CD4-positive, alpha-beta memory T cell (primary cell): ENCODE measurements around the gene NPLOC4. TPM values are rescaled to one million over a fixed set of nuclear protein-coding genes. Genes with fewer than 3 reads are reported as not detected.

Experiments
- CTCF ChIA-PET: fragments of 350-600 bp; sonication (Branson Sonifier 250); formaldehyde crosslinking; loops from one replicate; lab custom pipeline; 2021; ENCODE audit warnings: inconsistent platforms; ENCODE audit not compliant: partially characterized antibody; lab: Charles Lee
- POLR2A ChIA-PET: fragments of 350-600 bp; sonication (Branson Sonifier 250); formaldehyde crosslinking; loops from one replicate; lab custom pipeline; 2021; ENCODE audit not compliant: partially characterized antibody; lab: Charles Lee
- DNase-seq, 5 donors: peaks; one replicate each; pipeline versions ENCODE4 v3.0.0 to v3.0.0-alpha.2; 2020 to 2022; ENCODE audit warnings: mixed read lengths in 1 of 5
- H3K27ac ChIP-seq: one replicate; pipeline ENCODE4 v1.7.0; 2013; ENCODE audit warnings: low read depth, low read length
- H3K27me3 ChIP-seq: 2 replicates; pipeline ENCODE4 v1.7.0; 2013; ENCODE audit warnings: mild to moderate bottlenecking, low read length, moderate library complexity; ENCODE audit not compliant: insufficient read depth
- H3K36me3 ChIP-seq: 2 replicates; pipeline ENCODE4 v1.7.0; 2013; ENCODE audit warnings: mild to moderate bottlenecking, low read length, moderate library complexity; ENCODE audit not compliant: insufficient read depth
- H3K4me1 ChIP-seq: 2 replicates; pipeline ENCODE4 v1.7.0; 2013; ENCODE audit warnings: mild to moderate bottlenecking, low read length, moderate library complexity; ENCODE audit not compliant: insufficient read depth
- H3K4me3 ChIP-seq, 2 donors: one replicate each; pipeline ENCODE4 v1.7.0; 2013; ENCODE audit warnings: low read length in 2 of 2, mild to moderate bottlenecking in 1 of 2
- H3K9me3 ChIP-seq, 2 donors: one replicate each; pipeline ENCODE4 v1.7.0; 2013; ENCODE audit warnings: low read length in 2 of 2, control low read depth in 1 of 2; ENCODE audit not compliant: control insufficient read depth in 1 of 2
- H3K27ac Mint-ChIP-seq, 7 donors: one replicate each; pipeline ENCODE4 v1.8.0; 2020 to 2021; ENCODE audit warnings: mixed read lengths in 7 of 7, mild to moderate bottlenecking in 6 of 7, inconsistent platforms in 3 of 7, moderate library complexity in 3 of 7
- H3K27me3 Mint-ChIP-seq, 2 donors: one replicate each; pipeline ENCODE4 v1.8.0; 2020 to 2021; ENCODE audit warnings: mixed read lengths in 2 of 2
- H3K36me3 Mint-ChIP-seq, 2 donors: one replicate each; pipeline ENCODE4 v1.8.0; 2020 to 2021; ENCODE audit warnings: mixed read lengths in 2 of 2, inconsistent platforms in 1 of 2, mild to moderate bottlenecking in 1 of 2
- H3K4me1 Mint-ChIP-seq, 4 donors: one replicate each; pipeline ENCODE4 v1.8.0; 2020 to 2021; ENCODE audit warnings: mixed read lengths in 4 of 4, mild to moderate bottlenecking in 1 of 4
- H3K4me3 Mint-ChIP-seq, 8 donors: one replicate each; pipeline ENCODE4 v1.8.0; 2020 to 2021; ENCODE audit warnings: mixed read lengths in 8 of 8, mild to moderate bottlenecking in 7 of 8, moderate library complexity in 6 of 8, inconsistent platforms in 3 of 8
- H3K9me3 Mint-ChIP-seq, 8 donors: one replicate each; pipeline ENCODE4 v1.8.0; 2020 to 2021; ENCODE audit warnings: mixed read lengths in 8 of 8, mild to moderate bottlenecking in 5 of 8, inconsistent platforms in 3 of 8, moderate library complexity in 1 of 8
- intact Hi-C: fragments of 100-400 bp; cut with micrococcal nuclease; formaldehyde crosslinking; loops from one replicate; pipeline ENCODE4 v1.15.1; 2023
- polyA plus RNA-seq, 2 donors: library from polyadenylated mRNA; unstranded; fragments of 300-500 nt; fragmentation: Illumina TruSeq; gene quantifications; one replicate each; pipeline ENCODE4 v1.2.3, GENCODE V29; 2021
- total RNA-seq, 2 experiments: library from RNA; stranded (reverse); gene quantifications; one replicate each; pipeline ENCODE4 v1.2.3, GENCODE V29; 2021

Gene NPLOC4
- total and polyA plus RNA-seq, 4 experiments from 2014 or later, result 61.1 to 105 (median 80.8) TPM

GRCh38 chr17:81655378-81656117 lies 18.6 kb upstream of the NPLOC4 start:
- Mint-ChIP-seq H3K27me3 (peaks cover 8% of the 10 kb centered on the region in 2 donors), H3K9me3 (no peaks in the 10 kb centered on the region), H3K4me3 (no peak overlapping the region), H3K4me1 (peaks cover 5 to 24% (median 9%) of the 10 kb centered on the region in 4 donors), H3K27ac (no peak overlapping the region), H3K36me3 (no peaks in the 10 kb centered on the region)
- H3K4me1 ChIP-seq, result peaks cover 20% of the 10 kb centered on the region
- H3K27ac ChIP-seq, result no peak overlapping the region
- intact Hi-C loops, result no loop called here
- no peaks in the 10 kb centered on the region for H3K36me3 ChIP-seq
- CTCF ChIA-PET, result no interaction called here
- H3K4me3 ChIP-seq, result no peak overlapping the region
- no peak for DNase-seq
- POLR2A ChIA-PET, result interaction anchor here (1.1 to 1.2 kb wide), 2 partner anchors 10 to 28 kb away, joined by 3 to 4 read pairs; partner anchors contain the start of genes ARL16 and HGS
- no peaks in the 10 kb centered on the region for H3K9me3 ChIP-seq
- no peaks in the 10 kb centered on the region for H3K27me3 ChIP-seq

GRCh38 chr17:81652906-81653771 lies 16.2 kb upstream of the NPLOC4 start:
- H3K4me1 ChIP-seq, result peaks cover 20% of the 10 kb centered on the region
- H3K36me3 Mint-ChIP-seq, result no peaks in the 10 kb centered on the region
- ChIA-PET CTCF (no interaction called here), POLR2A (no interaction called here)
- H3K27me3 Mint-ChIP-seq, result peaks cover 13 to 15% of the 10 kb centered on the region in 2 donors
- H3K4me3 ChIP-seq, result no peak overlapping the region
- no peaks in the 10 kb centered on the region for H3K36me3 ChIP-seq
- H3K27ac ChIP-seq, result no peak overlapping the region
- H3K4me1 Mint-ChIP-seq, result peaks cover 5 to 24% (median 9%) of the 10 kb centered on the region in 4 donors
- peaks cover 0 to 4% (median 0%) of the 10 kb centered on the region in 8 donors for H3K9me3 Mint-ChIP-seq
- H3K4me3 Mint-ChIP-seq, result peak overlapping the region in 7 of 8 donors; percentile 6 to 71 (median 48)
- no peaks in the 10 kb centered on the region for H3K9me3 ChIP-seq
- no peak for DNase-seq
- no peaks in the 10 kb centered on the region for H3K27me3 ChIP-seq
- H3K27ac Mint-ChIP-seq, result peak overlapping the region in 1 of 7 donors; percentile 30
- intact Hi-C loops, result no loop called here

GRCh38 chr17:81651692-81652091 lies 14.8 kb upstream of the NPLOC4 start:
- Mint-ChIP-seq H3K4me3 (no peak overlapping the region), H3K36me3 (no peaks in the 10 kb centered on the region), H3K9me3 (peaks cover 0 to 4% (median 0%) of the 10 kb centered on the region in 8 donors), H3K4me1 (peaks cover 3 to 15% (median 5%) of the 10 kb centered on the region in 4 donors), H3K27ac (peak overlapping the region in 3 of 7 donors; percentile 29 to 79 (median 64)), H3K27me3 (peaks cover 13 to 19% of the 10 kb centered on the region in 2 donors)
- ChIA-PET POLR2A (no interaction called here), CTCF (no interaction called here)
- intact Hi-C loops, result no loop called here
- no peak for DNase-seq
- no peaks in the 10 kb centered on the region for H3K27me3 ChIP-seq
- no peak overlapping the region for H3K4me3 ChIP-seq
- H3K27ac ChIP-seq, result no peak overlapping the region
- peaks cover 13% of the 10 kb centered on the region for H3K4me1 ChIP-seq
- H3K9me3 ChIP-seq, result no peaks in the 10 kb centered on the region
- no peaks in the 10 kb centered on the region for H3K36me3 ChIP-seq

GRCh38 chr17:81650951-81651350 lies 14.0 kb upstream of the NPLOC4 start:
- no peak overlapping the region for H3K27ac ChIP-seq
- H3K27me3 Mint-ChIP-seq, result peaks cover 13 to 19% of the 10 kb centered on the region in 2 donors
- no peak overlapping the region for H3K27ac Mint-ChIP-seq
- POLR2A ChIA-PET, result no interaction called here
- no peak overlapping the region for H3K4me3 ChIP-seq
- H3K4me1 Mint-ChIP-seq, result peaks cover 3 to 14% (median 5%) of the 10 kb centered on the region in 4 donors
- H3K4me3 Mint-ChIP-seq, result no peak overlapping the region
- H3K9me3 ChIP-seq, result no peaks in the 10 kb centered on the region
- no peaks in the 10 kb centered on the region for H3K27me3 ChIP-seq
- DNase-seq, result no peak
- H3K4me1 ChIP-seq, result peaks cover 8% of the 10 kb centered on the region
- no peaks in the 10 kb centered on the region for H3K36me3 ChIP-seq
- CTCF ChIA-PET, result no interaction called here
- intact Hi-C loops, result no loop called here
- H3K36me3 Mint-ChIP-seq, result no peaks in the 10 kb centered on the region
- peaks cover 0 to 4% (median 0%) of the 10 kb centered on the region in 8 donors for H3K9me3 Mint-ChIP-seq

- CTCF ChIA-PET, result no interaction called here
- no peak overlapping the region for H3K27ac Mint-ChIP-seq
- H3K9me3 Mint-ChIP-seq, result peaks cover 0 to 4% (median 0%) of the 10 kb centered on the region in 8 donors
- intact Hi-C loops, result no loop called here
- POLR2A ChIA-PET, result interaction anchor here (0.6 kb wide), 1 partner anchor 93 kb away, joined by 3 read pairs; no protein-coding TSS in a partner anchor
- H3K9me3 ChIP-seq, result no peaks in the 10 kb centered on the region
- peaks cover 3 to 9% (median 5%) of the 10 kb centered on the region in 4 donors for H3K4me1 Mint-ChIP-seq
- peaks cover 8% of the 10 kb centered on the region for H3K4me1 ChIP-seq
- no peaks in the 10 kb centered on the region for H3K27me3 ChIP-seq
- DNase-seq, result no peak
- no peaks in the 10 kb centered on the region for H3K36me3 ChIP-seq
- H3K27ac ChIP-seq, result no peak overlapping the region
- H3K27me3 Mint-ChIP-seq, result peaks cover 14 to 19% of the 10 kb centered on the region in 2 donors
- no peaks in the 10 kb centered on the region for H3K36me3 Mint-ChIP-seq
- H3K4me3 Mint-ChIP-seq, result no peak overlapping the region
- H3K4me3 ChIP-seq, result no peak overlapping the region
Observed at GRCh38 chr17:81648707-81649085, 11.8 kb upstream of the NPLOC4 start.

GRCh38 chr17:81648013-81648706 lies 11.2 kb upstream of the NPLOC4 start:
- ChIA-PET CTCF (no interaction called here), POLR2A (no interaction called here)
- DNase-seq, result no peak
- Histone ChIP-seq H3K27me3 (no peaks in the 10 kb centered on the region), H3K36me3 (no peaks in the 10 kb centered on the region), H3K4me1 (peaks cover 4% of the 10 kb centered on the region), H3K4me3 (no peak overlapping the region), H3K9me3 (no peaks in the 10 kb centered on the region), H3K27ac (no peak overlapping the region)
- Mint-ChIP-seq H3K9me3 (peaks cover 0 to 4% (median 0%) of the 10 kb centered on the region in 8 donors), H3K36me3 (no peaks in the 10 kb centered on the region), H3K4me3 (no peak overlapping the region), H3K27ac (no peak overlapping the region), H3K27me3 (peaks cover 11 to 16% of the 10 kb centered on the region in 2 donors), H3K4me1 (peaks cover 0 to 5% (median 3%) of the 10 kb centered on the region in 4 donors)
- intact Hi-C loops, result no loop called here
